Keratinocyte (primary cell): Measurements from ENCODE around the gene UBQLN2. TPM values are rescaled to one million over a fixed set of nuclear protein-coding genes. Genes with fewer than 3 reads are reported as not detected.

Experiments used
- DNase-seq: peaks from one replicate; pipeline ENCODE4 v3.0.0-alpha.2; 2011; ENCODE audit warnings: low read depth, missing footprints, low spot score
- FAIRE-seq: peaks from 2 replicates; lab custom pipeline; 2011; peaks lifted over from hg19 to GRCh38; lab: Jason Lieb, UNC
- H2AFZ ChIP-seq: 2 replicates; pipeline ENCODE4 v1.6.0; 2012; ENCODE audit warnings: low read length, control low read depth, inconsistent platforms; ENCODE audit not compliant: control insufficient read depth
- H3K27ac ChIP-seq: 2 replicates; pipeline ENCODE4 v1.5.1; 2011; ENCODE audit warnings: low read length; ENCODE audit not compliant: control insufficient read depth, insufficient read depth
- H3K27me3 ChIP-seq: 3 replicates; pipeline ENCODE4 v1.6.0; 2011; ENCODE audit warnings: low read length; ENCODE audit not compliant: control insufficient read depth, insufficient read depth; ENCODE audit errors: extremely low read depth
- H3K36me3 ChIP-seq, 2 experiments: 2 replicates in 1 of 2; 3 replicates in 1 of 2; pipeline ENCODE4 v1.5.1; 2011; ENCODE audit warnings: low read length in 2 of 2, mild to moderate bottlenecking in 1 of 2; ENCODE audit not compliant: control insufficient read depth in 2 of 2, insufficient read depth in 2 of 2; ENCODE audit errors: extremely low read depth in 1 of 2
- H3K4me1 ChIP-seq: 3 replicates; pipeline ENCODE4 v1.5.1; 2011; ENCODE audit warnings: low read length; ENCODE audit not compliant: control insufficient read depth, insufficient read depth; ENCODE audit errors: extremely low read depth
- H3K4me2 ChIP-seq: 3 replicates; pipeline ENCODE4 v1.6.0; 2011; ENCODE audit warnings: low read depth, low read length; ENCODE audit not compliant: control insufficient read depth, insufficient read depth; ENCODE audit errors: extremely low read depth
- H3K4me3 ChIP-seq, 3 experiments: fragments of 200-600 bp in 1 of 3; sonication (generic) in 1 of 3; 2 replicates in 2 of 3; 3 replicates in 1 of 3; pipeline ENCODE4 v1.5.1; 2011 to 2016; ENCODE audit warnings: low read length in 3 of 3, mild to moderate bottlenecking in 3 of 3, control low read depth in 2 of 3, inconsistent platforms in 1 of 3, low read depth in 1 of 3, mixed read lengths in 1 of 3, mixed run types in 1 of 3, moderate library complexity in 1 of 3; ENCODE audit not compliant: control insufficient read depth in 2 of 3, insufficient read depth in 2 of 3; ENCODE audit errors: extremely low read depth in 1 of 3
- H3K79me2 ChIP-seq: 2 replicates; pipeline ENCODE4 v1.6.0; 2012; ENCODE audit warnings: low read length; ENCODE audit not compliant: control insufficient read depth, insufficient read depth
- H3K9ac ChIP-seq: 3 replicates; pipeline ENCODE4 v1.6.0; 2011; ENCODE audit warnings: low read length; ENCODE audit not compliant: control insufficient read depth, insufficient read depth; ENCODE audit errors: extremely low read depth
- H3K9me1 ChIP-seq: 3 replicates; pipeline ENCODE4 v1.6.0; 2011; ENCODE audit warnings: low read length; ENCODE audit not compliant: control insufficient read depth, insufficient read depth; ENCODE audit errors: extremely low read depth
- H3K9me3 ChIP-seq: 2 replicates; pipeline ENCODE4 v1.5.1; 2012; ENCODE audit warnings: low read depth, low read length; ENCODE audit not compliant: control insufficient read depth
- H4K20me1 ChIP-seq: 3 replicates; pipeline ENCODE4 v1.6.0; 2011; ENCODE audit warnings: low read length; ENCODE audit not compliant: control insufficient read depth, insufficient read depth; ENCODE audit errors: extremely low read depth
- CTCF ChIP-seq, 3 experiments: IDR thresholded peaks in 1 of 3; conservative IDR thresholded peaks in 1 of 3; optimal IDR thresholded peaks in 1 of 3; 2 replicates in 2 of 3; 3 replicates in 1 of 3; pipeline versions ENCODE3 to v1.5.1; 2011; ENCODE audit warnings: low read length in 3 of 3, mild to moderate bottlenecking in 3 of 3, moderate library complexity in 2 of 3, control low read depth in 1 of 3, inconsistent platforms in 1 of 3; ENCODE audit not compliant: insufficient read depth in 2 of 3; ENCODE audit errors: extremely low read depth in 1 of 3
- EZH2 ChIP-seq: IDR thresholded peaks from one replicate; pipeline ENCODE4 v1.6.1; 2012; ENCODE audit warnings: inconsistent platforms, mild to moderate bottlenecking, low read length, moderate library complexity
- dilution Hi-C: fragments of 300-500 bp; cut with MboI; formaldehyde crosslinking; loops from one replicate; pipeline ENCODE4 v1.7.0; 2020; ENCODE audit warnings: low sequenced_read_pairs; ENCODE audit not compliant: extremely low pct_ligation_motif_present
- polyA plus RNA-seq, 5 experiments: library from polyadenylated mRNA; depleted of rRNA in 3 of 5; stranded (reverse) in 3 of 5; stranded (forward) in 1 of 5; unstranded in 1 of 5; fragments of >200 nt; gene quantifications; 1 replicate in 1 of 5; 2 replicates in 3 of 5; 3 replicates in 1 of 5; pipeline versions ENCODE4 v1.2.1 to v1.2.3, GENCODE V29; 2011 to 2012; ENCODE audit warnings: missing spikeins in 2 of 5, low read depth in 1 of 5, low replicate concordance in 1 of 5

The UBQLN2 gene
- polyA plus RNA-seq, 1 donor (not counting 4 experiments of a cell fraction or from before 2014, with no cell fraction given), result 20.1 TPM

- H3K79me2 ChIP-seq, result no peaks in the 10 kb centered on the region
- H3K4me1 ChIP-seq, result no peaks in the 10 kb centered on the region
- H3K9me3 ChIP-seq, result no peaks in the 10 kb centered on the region
- no peaks in the 10 kb centered on the region for H3K27me3 ChIP-seq
- no peak overlapping the region for H3K4me3 ChIP-seq
- H3K36me3 ChIP-seq, result no peaks in the 10 kb centered on the region
- no peaks in the 10 kb centered on the region for H4K20me1 ChIP-seq
- H3K9me1 ChIP-seq, result no peaks in the 10 kb centered on the region
- DNase-seq (no peak), FAIRE-seq (no peak)
- dilution Hi-C loops, result no loop called here
- no peak for TF ChIP-seq CTCF (optimal IDR thresholded peaks at IDR 0.05 in 1 of 3, IDR thresholded peaks at IDR 0.05 in 1 of 3, conservative IDR thresholded peaks at IDR 0.05 in 1 of 3; ENCODE audit: extremely low read depth in 1 of 3, insufficient read depth in 2 of 3, low read length in 3 of 3)
- no peak for TF ChIP-seq EZH2
- H3K4me2 ChIP-seq, result no peak overlapping the region
- H2AFZ ChIP-seq, result no peak overlapping the region
- H3K27ac ChIP-seq, result no peak overlapping the region
- H3K9ac ChIP-seq, result no peak overlapping the region
These were observed 33.4 kb upstream of the UBQLN2 start for GRCh38 chrX:56530011-56530410.

- DNase-seq (no peak), FAIRE-seq (no peak)
- Histone ChIP-seq H3K4me3 (no peak overlapping the region), H3K79me2 (no peaks in the 10 kb centered on the region), H3K27ac (no peak overlapping the region), H3K9ac (no peak overlapping the region), H3K36me3 (no peaks in the 10 kb centered on the region), H3K4me2 (no peak overlapping the region), H3K9me1 (no peaks in the 10 kb centered on the region), H3K9me3 (peaks cover under 1% of the 10 kb centered on the region), H3K4me1 (no peaks in the 10 kb centered on the region), H4K20me1 (no peaks in the 10 kb centered on the region), H3K27me3 (no peaks in the 10 kb centered on the region), H2AFZ (no peak overlapping the region)
- no peak for TF ChIP-seq CTCF (optimal IDR thresholded peaks at IDR 0.05 in 1 of 3, IDR thresholded peaks at IDR 0.05 in 1 of 3, conservative IDR thresholded peaks at IDR 0.05 in 1 of 3; ENCODE audit: extremely low read depth in 1 of 3, insufficient read depth in 2 of 3, low read length in 3 of 3)
- TF ChIP-seq EZH2, result no peak
- dilution Hi-C loops, result no loop called here
These were observed 12.8 kb upstream of the UBQLN2 start for GRCh38 chrX:56550667-56551066.
